ENCODE results near the gene EHBP1.

DNA sequence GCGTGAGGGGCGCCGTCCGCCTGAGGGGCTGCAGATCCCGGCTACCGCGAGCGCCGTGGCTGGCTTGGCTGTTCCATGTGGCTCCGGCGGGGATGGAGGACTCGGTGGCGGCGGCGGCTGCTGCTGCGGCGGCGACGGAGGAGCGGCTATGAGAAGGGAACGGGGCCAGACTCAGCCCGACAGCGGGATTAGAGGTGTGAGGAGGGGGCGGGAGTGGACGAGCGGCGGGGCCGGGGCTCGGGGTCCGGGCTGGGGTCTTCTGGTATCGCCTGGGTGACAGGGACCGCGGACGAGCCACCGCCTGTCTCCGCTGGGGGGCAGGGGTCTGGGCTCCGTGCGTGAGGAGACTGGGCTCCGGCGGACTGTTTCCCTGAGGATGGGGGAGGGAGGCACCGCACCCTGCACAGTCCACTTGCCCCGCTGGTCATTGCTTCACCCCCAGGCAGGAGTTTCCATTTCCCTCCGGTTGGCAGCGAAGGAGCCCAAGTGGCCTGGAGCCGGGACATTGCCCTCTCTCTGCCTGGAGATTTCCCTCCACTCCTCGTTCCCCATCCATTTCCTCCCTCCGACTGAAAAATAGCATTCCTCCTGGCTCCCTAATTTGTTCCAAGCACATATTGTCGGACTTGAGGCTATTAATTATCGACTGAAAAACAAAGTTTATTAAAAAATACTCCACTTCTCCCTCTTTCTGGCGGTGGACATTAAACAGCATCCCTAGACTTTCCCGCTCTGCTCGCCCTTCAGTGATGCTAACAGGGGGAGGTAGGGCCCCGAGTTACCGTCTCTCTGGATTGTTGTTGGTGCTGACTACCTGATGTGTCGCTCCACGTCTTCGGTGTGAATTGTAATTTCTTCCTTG is 577 bp downstream of the EHBP1 start:
- TF ChIP-seq CTCF (conservative IDR thresholded peaks at IDR 0.05; ENCODE audit: low read length) (peak; percentile 28), EZH2phosphoT487 (IDR thresholded peaks at IDR 0.05; ENCODE audit: borderline replicate concordance) (no peak)
